ENCODE data around the gene ZNF416.

DNA sequence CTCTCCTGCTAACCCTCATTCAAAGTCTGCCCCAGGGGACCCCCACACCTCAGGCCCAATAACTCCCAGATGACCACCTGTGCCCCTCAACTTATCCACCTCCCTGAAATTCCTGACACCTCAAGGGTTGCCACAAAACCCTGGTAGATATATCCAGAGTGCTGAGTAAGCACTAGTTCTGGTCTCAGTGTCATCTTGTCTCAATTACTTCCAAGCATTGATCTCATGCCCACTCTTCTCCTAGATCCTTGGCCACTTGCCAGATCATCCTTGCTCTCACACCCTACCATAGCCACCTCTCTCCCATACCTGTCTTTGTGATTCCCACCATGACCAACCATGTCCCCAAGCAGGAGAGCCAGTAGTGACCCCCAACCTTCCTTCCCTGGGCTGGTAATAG, 2.0 kb downstream of the ZNF416 start:
- no peak for TF ChIP-seq EZH2 (IDR thresholded peaks at IDR 0.05; ENCODE audit: low read length, unreplicated experiment)
- TF ChIP-seq, protein P1, sequence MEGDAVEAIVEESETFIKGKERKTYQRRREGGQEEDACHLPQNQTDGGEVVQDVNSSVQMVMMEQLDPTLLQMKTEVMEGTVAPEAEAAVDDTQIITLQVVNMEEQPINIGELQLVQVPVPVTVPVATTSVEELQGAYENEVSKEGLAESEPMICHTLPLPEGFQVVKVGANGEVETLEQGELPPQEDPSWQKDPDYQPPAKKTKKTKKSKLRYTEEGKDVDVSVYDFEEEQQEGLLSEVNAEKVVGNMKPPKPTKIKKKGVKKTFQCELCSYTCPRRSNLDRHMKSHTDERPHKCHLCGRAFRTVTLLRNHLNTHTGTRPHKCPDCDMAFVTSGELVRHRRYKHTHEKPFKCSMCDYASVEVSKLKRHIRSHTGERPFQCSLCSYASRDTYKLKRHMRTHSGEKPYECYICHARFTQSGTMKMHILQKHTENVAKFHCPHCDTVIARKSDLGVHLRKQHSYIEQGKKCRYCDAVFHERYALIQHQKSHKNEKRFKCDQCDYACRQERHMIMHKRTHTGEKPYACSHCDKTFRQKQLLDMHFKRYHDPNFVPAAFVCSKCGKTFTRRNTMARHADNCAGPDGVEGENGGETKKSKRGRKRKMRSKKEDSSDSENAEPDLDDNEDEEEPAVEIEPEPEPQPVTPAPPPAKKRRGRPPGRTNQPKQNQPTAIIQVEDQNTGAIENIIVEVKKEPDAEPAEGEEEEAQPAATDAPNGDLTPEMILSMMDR (conservative IDR thresholded peaks at IDR 0.05; ENCODE audit: low read depth, low read length), result no peak
